ENCODE measurements around the gene SVIL.

SVIL gene

GRCh38 chr10:29623797-29624196 is 11.0 kb downstream of the SVIL start:
- H3K4me2 ChIP-seq (ENCODE audit: low read depth, low read length, poor library complexity, severe bottlenecking) = no peak overlapping the region
- no peaks in the 10 kb centered on the region for H3K9me3 ChIP-seq (ENCODE audit: insufficient read depth, low read depth, low read length)
- H3K4me3 ChIP-seq (ENCODE audit: low read length, poor library complexity, severe bottlenecking) = no peak overlapping the region
- H3K4me1 ChIP-seq (ENCODE audit: insufficient read depth, low read length, poor library complexity, severe bottlenecking) = no peaks in the 10 kb centered on the region
- no peaks in the 10 kb centered on the region for H3K9me2 ChIP-seq (replicated peaks; ENCODE audit: low read depth, low read length)
- H3K79me2 ChIP-seq (ENCODE audit: insufficient read depth, low read length) = peaks cover 2% of the 10 kb centered on the region; the same call in 1 of the 2 replicates
- no peaks in the 10 kb centered on the region for H3K36me3 ChIP-seq (ENCODE audit: insufficient read depth, low read length)
- no peaks in the 10 kb centered on the region for H3K27me3 ChIP-seq (ENCODE audit: insufficient read depth, low read length, poor library complexity, severe bottlenecking)
- H3K9ac ChIP-seq (ENCODE audit: low read depth, low read length, poor library complexity, severe bottlenecking) = no peak overlapping the region
- TF ChIP-seq, protein P1, sequence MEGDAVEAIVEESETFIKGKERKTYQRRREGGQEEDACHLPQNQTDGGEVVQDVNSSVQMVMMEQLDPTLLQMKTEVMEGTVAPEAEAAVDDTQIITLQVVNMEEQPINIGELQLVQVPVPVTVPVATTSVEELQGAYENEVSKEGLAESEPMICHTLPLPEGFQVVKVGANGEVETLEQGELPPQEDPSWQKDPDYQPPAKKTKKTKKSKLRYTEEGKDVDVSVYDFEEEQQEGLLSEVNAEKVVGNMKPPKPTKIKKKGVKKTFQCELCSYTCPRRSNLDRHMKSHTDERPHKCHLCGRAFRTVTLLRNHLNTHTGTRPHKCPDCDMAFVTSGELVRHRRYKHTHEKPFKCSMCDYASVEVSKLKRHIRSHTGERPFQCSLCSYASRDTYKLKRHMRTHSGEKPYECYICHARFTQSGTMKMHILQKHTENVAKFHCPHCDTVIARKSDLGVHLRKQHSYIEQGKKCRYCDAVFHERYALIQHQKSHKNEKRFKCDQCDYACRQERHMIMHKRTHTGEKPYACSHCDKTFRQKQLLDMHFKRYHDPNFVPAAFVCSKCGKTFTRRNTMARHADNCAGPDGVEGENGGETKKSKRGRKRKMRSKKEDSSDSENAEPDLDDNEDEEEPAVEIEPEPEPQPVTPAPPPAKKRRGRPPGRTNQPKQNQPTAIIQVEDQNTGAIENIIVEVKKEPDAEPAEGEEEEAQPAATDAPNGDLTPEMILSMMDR (conservative IDR thresholded peaks at IDR 0.05; ENCODE audit: low read length) = no peak
- TF ChIP-seq EZH2phosphoT487 (IDR thresholded peaks at IDR 0.05; ENCODE audit: borderline replicate concordance) = no peak
- H2AFZ ChIP-seq (ENCODE audit: low read length) = no peak overlapping the region
- no peaks in the 10 kb centered on the region for H4K20me1 ChIP-seq (ENCODE audit: insufficient read depth, low read length, poor library complexity, severe bottlenecking)
- H3F3A ChIP-seq (ENCODE audit: low read depth) = no peaks in the 10 kb centered on the region

DNA sequence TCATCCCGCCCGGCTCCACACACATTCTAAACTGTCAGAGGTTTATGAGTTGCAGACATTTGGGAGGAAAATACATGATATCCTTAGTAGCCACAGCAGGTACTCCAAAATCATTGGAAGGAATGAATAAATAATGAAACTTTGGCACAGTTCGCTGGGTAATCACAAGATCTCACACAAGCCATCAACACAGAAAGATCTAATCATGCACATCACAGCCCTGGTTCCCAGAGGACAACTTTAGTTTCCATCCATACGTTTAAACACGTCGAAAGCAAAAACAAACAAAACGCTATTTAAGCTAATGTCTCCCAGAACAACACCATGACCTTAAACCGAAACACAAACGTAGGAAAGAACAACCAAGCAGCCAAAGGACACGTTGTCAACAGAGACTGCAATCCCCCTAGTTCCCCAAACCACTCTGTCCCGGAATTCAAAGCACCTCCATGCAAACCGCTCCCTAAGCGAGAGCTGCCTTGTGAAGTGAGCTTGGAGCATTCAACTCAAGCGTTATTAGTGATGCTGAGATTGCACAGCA is 12.3 kb downstream of the SVIL start:
- Histone ChIP-seq H4K20me1 (ENCODE audit: insufficient read depth, low read length, poor library complexity, severe bottlenecking) (no peaks in the 10 kb centered on the region), H3F3A (ENCODE audit: low read depth) (no peaks in the 10 kb centered on the region), H3K36me3 (ENCODE audit: insufficient read depth, low read length) (no peaks in the 10 kb centered on the region), H3K27me3 (ENCODE audit: insufficient read depth, low read length, poor library complexity, severe bottlenecking) (no peaks in the 10 kb centered on the region), H3K4me3 (ENCODE audit: low read length, poor library complexity, severe bottlenecking) (no peak overlapping the region), H3K4me1 (ENCODE audit: insufficient read depth, low read length, poor library complexity, severe bottlenecking) (no peaks in the 10 kb centered on the region), H3K9me3 (ENCODE audit: insufficient read depth, low read depth, low read length) (no peaks in the 10 kb centered on the region), H3K79me2 (ENCODE audit: insufficient read depth, low read length) (peaks cover 2% of the 10 kb centered on the region; the same call in 1 of the 2 replicates), H2AFZ (ENCODE audit: low read length) (no peak overlapping the region), H3K9me2 (replicated peaks; ENCODE audit: low read depth, low read length) (no peaks in the 10 kb centered on the region), H3K4me2 (ENCODE audit: low read depth, low read length, poor library complexity, severe bottlenecking) (no peak overlapping the region), H3K9ac (ENCODE audit: low read depth, low read length, poor library complexity, severe bottlenecking) (no peak overlapping the region)
- TF ChIP-seq, protein P1 (conservative IDR thresholded peaks at IDR 0.05; ENCODE audit: low read length) = no peak
- no peak for TF ChIP-seq EZH2phosphoT487 (IDR thresholded peaks at IDR 0.05; ENCODE audit: borderline replicate concordance)

- Histone ChIP-seq H3K9ac (ENCODE audit: low read depth, low read length, poor library complexity, severe bottlenecking) (no peak overlapping the region), H3K27me3 (ENCODE audit: insufficient read depth, low read length, poor library complexity, severe bottlenecking) (no peaks in the 10 kb centered on the region), H3K4me3 (ENCODE audit: low read length, poor library complexity, severe bottlenecking) (no peak overlapping the region), H3K4me2 (ENCODE audit: low read depth, low read length, poor library complexity, severe bottlenecking) (no peak overlapping the region), H2AFZ (ENCODE audit: low read length) (no peak overlapping the region), H4K20me1 (ENCODE audit: insufficient read depth, low read length, poor library complexity, severe bottlenecking) (no peaks in the 10 kb centered on the region), H3K9me2 (replicated peaks; ENCODE audit: low read depth, low read length) (no peaks in the 10 kb centered on the region), H3F3A (ENCODE audit: low read depth) (no peaks in the 10 kb centered on the region), H3K4me1 (ENCODE audit: insufficient read depth, low read length, poor library complexity, severe bottlenecking) (no peaks in the 10 kb centered on the region), H3K79me2 (ENCODE audit: insufficient read depth, low read length) (peaks cover 2% of the 10 kb centered on the region; the same call in 1 of the 2 replicates), H3K36me3 (ENCODE audit: insufficient read depth, low read length) (no peaks in the 10 kb centered on the region), H3K9me3 (ENCODE audit: insufficient read depth, low read depth, low read length) (no peaks in the 10 kb centered on the region)
- TF ChIP-seq EZH2phosphoT487 (IDR thresholded peaks at IDR 0.05; ENCODE audit: borderline replicate concordance) = no peak
- TF ChIP-seq, protein P1 (conservative IDR thresholded peaks at IDR 0.05; ENCODE audit: low read length) = no peak
Measured at GRCh38 chr10:29621161-29621560, 13.6 kb downstream of the SVIL start.
